ENCODE results near the gene CEP128. TPM values are rescaled to one million over a fixed set of nuclear protein-coding genes. Genes with fewer than 3 reads are reported as not detected.

The CEP128 gene
- polyA plus RNA-seq, 4 donors = 0.22 to 2.2 (median 1.1) TPM

GRCh38 chr14:80585506-80585835 lies 356.1 kb downstream of the CEP128 start:
- DNase-seq (no peak), FAIRE-seq (no peak)
- no peaks in the 10 kb centered on the region for H3K9me3 ChIP-seq (ENCODE audit: control insufficient read depth in 2 of 2, insufficient read depth in 1 of 2, low read depth in 1 of 2, low read length in 1 of 2)
- no peaks in the 10 kb centered on the region for H3K36me3 ChIP-seq (ENCODE audit: control insufficient read depth in 3 of 3, insufficient read depth in 2 of 3, low read depth in 1 of 3, low read length in 3 of 3)
- no peak overlapping the region for H3K4me3 ChIP-seq (ENCODE audit: low read depth in 1 of 3, low read length in 3 of 3)
- no peaks in the 10 kb centered on the region for H3K27me3 ChIP-seq (ENCODE audit: control insufficient read depth in 3 of 3, insufficient read depth in 3 of 3, low read length in 3 of 3)
- H3K27ac ChIP-seq (ENCODE audit: low read depth in 1 of 3, low read length in 2 of 3) = no peak overlapping the region
- peaks cover 0 to 7% (median 2%) of the 10 kb centered on the region in 3 donors for H3K4me1 ChIP-seq (ENCODE audit: control insufficient read depth in 3 of 3, insufficient read depth in 2 of 3, low read depth in 1 of 3, low read length in 2 of 3)
- WGBS, 3 donors = 84 to 93% (median 86%) methylated on average over 1 of the region's 1 CpG

DNA sequence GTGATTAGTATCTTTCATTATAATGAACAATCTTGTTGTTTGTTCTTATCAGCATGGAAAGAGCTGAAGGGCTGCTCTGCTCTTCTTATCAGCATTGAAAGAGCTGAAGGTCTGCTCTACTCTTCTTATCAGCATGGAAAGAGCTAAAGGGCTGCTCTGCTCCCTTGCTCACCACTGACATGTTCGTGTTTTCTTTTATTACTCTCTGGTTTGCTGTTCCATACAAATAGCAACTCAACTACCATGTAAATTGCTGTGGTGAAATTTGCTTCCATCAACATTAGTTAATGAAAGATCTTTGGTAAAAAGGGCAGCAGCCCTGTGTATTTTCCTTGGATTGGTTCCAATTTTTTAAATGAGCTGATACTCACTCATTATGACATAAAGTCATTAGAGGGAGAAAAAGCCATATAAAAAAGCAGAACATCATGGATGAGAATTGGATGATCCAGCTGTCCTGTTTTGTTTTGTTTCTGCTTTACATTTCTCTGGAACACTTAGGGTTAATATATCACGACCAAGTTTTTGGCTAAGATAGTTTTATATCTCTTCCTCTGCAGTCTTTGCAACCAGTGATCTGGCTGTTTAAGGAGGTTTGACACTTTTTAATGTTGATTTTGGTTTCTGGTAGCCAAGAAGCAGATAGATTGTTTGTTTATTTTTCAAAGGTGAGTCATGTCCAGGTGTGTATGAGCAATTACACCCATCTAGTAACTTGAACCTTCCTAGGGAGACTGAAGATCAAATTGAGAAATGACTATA lies 356.6 kb downstream of the CEP128 start:
- Histone ChIP-seq H3K4me1 (ENCODE audit: control insufficient read depth in 3 of 3, insufficient read depth in 2 of 3, low read depth in 1 of 3, low read length in 2 of 3) (peaks cover 0 to 7% (median 2%) of the 10 kb centered on the region in 3 donors), H3K36me3 (ENCODE audit: control insufficient read depth in 3 of 3, insufficient read depth in 2 of 3, low read depth in 1 of 3, low read length in 3 of 3) (no peaks in the 10 kb centered on the region), H3K4me3 (ENCODE audit: low read depth in 1 of 3, low read length in 3 of 3) (no peak overlapping the region), H3K27me3 (ENCODE audit: control insufficient read depth in 3 of 3, insufficient read depth in 3 of 3, low read length in 3 of 3) (no peaks in the 10 kb centered on the region), H3K9me3 (ENCODE audit: control insufficient read depth in 2 of 2, insufficient read depth in 1 of 2, low read depth in 1 of 2, low read length in 1 of 2) (no peaks in the 10 kb centered on the region), H3K27ac (ENCODE audit: low read depth in 1 of 3, low read length in 2 of 3) (peak overlapping the region in 1 of 3 donors; percentile 1)
- 6 to 44% (median 37%) methylated on average over 2 of the region's 2 CpGs for WGBS, 3 donors
- DNase-seq = peak; percentile 30 to 39
- no peak for FAIRE-seq

DNA sequence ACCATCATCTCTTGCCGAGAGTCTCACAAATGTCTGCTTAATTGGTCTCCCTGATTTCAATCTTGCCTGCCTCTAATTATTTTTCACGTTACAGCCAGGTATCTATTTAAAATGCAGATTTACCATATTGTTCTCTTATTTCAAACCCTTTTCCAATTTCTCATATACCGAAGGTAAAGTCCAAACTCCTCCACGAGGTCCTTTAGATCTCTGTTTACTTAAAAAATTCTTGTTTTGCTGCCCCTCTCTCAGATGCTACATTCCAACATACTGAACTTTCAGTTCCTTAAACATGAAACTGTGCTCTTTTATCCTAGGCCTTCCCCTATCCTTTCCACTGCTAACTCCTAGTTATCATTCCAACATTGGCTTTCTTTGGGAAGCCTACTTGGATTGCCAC lies 363.9 kb downstream of the CEP128 start:
- Histone ChIP-seq H3K27me3 (ENCODE audit: control insufficient read depth in 3 of 3, insufficient read depth in 3 of 3, low read length in 3 of 3) (no peaks in the 10 kb centered on the region), H3K4me3 (ENCODE audit: low read depth in 1 of 3, low read length in 3 of 3) (no peak overlapping the region), H3K27ac (ENCODE audit: low read depth in 1 of 3, low read length in 2 of 3) (no peak overlapping the region), H3K9me3 (ENCODE audit: control insufficient read depth in 2 of 2, insufficient read depth in 1 of 2, low read depth in 1 of 2, low read length in 1 of 2) (no peaks in the 10 kb centered on the region), H3K36me3 (ENCODE audit: control insufficient read depth in 3 of 3, insufficient read depth in 2 of 3, low read depth in 1 of 3, low read length in 3 of 3) (no peaks in the 10 kb centered on the region), H3K4me1 (ENCODE audit: control insufficient read depth in 3 of 3, insufficient read depth in 2 of 3, low read depth in 1 of 3, low read length in 2 of 3) (no peaks in the 10 kb centered on the region)
- DNase-seq = no peak
- WGBS, 3 donors = 74 to 85% (median 81%) methylated on average over 4 of the region's 4 CpGs
- FAIRE-seq = no peak

DNA sequence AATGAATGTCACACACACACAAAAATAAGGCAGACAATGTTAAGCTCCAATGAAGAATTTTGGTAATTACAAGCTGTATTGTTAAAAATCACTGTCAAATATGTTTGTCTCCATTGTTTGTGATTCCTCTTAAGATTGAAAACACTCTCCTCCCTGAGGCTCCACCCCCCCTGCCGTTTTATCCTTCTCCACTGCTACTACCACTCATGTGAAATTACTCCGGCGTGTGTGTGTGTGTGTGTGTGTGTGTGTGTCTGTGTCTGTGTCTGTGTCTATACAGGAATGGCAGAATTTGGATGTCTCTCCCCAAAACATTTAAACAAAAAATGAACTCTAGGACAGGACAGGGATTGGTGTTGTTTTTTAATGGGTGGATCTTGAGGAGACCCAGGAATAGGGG lies 365.1 kb downstream of the CEP128 start:
- no peak for FAIRE-seq

DNA sequence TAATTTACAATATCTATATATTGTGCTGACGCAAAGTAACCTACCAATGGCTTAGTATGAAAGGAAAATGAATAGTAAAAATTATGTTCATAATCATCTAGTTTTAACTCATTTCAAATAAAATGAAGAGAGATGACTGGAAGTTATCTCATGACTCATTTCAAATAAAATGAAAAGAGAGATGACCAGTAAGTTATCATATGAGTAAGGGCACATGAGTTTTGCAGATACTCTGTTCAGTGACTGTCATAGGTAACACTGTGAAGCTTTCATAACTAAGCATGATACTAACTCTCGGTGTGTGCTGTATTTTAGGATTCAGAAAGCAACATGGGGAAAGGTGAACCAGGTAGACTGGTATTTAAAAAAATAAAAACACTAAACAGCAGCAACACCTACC lies 365.8 kb downstream of the CEP128 start:
- WGBS, 3 donors = 86 to 88% (median 86%) methylated on average over 2 of the region's 2 CpGs
- no peaks in the 10 kb centered on the region for H3K36me3 ChIP-seq (ENCODE audit: control insufficient read depth in 3 of 3, insufficient read depth in 2 of 3, low read depth in 1 of 3, low read length in 3 of 3)
- no peak for FAIRE-seq
- no peaks in the 10 kb centered on the region for H3K9me3 ChIP-seq (ENCODE audit: control insufficient read depth in 2 of 2, insufficient read depth in 1 of 2, low read depth in 1 of 2, low read length in 1 of 2)
- H3K27ac ChIP-seq (ENCODE audit: low read depth in 1 of 3, low read length in 2 of 3) = no peak overlapping the region
- DNase-seq = no peak
- no peaks in the 10 kb centered on the region for H3K27me3 ChIP-seq (ENCODE audit: control insufficient read depth in 3 of 3, insufficient read depth in 3 of 3, low read length in 3 of 3)
- H3K4me1 ChIP-seq (ENCODE audit: control insufficient read depth in 3 of 3, insufficient read depth in 2 of 3, low read depth in 1 of 3, low read length in 2 of 3) = no peaks in the 10 kb centered on the region
- H3K4me3 ChIP-seq (ENCODE audit: low read depth in 1 of 3, low read length in 3 of 3) = no peak overlapping the region

More for the DNA sequence above, 365.1 kb downstream of the CEP128 start:
- no peaks in the 10 kb centered on the region for H3K27me3 ChIP-seq (ENCODE audit: control insufficient read depth in 3 of 3, insufficient read depth in 3 of 3, low read length in 3 of 3)
- DNase-seq = no peak
- 72 to 81% (median 74%) methylated on average over 3 of the region's 3 CpGs for WGBS, 3 donors
- no peaks in the 10 kb centered on the region for H3K4me1 ChIP-seq (ENCODE audit: control insufficient read depth in 3 of 3, insufficient read depth in 2 of 3, low read depth in 1 of 3, low read length in 2 of 3)
- no peaks in the 10 kb centered on the region for H3K36me3 ChIP-seq (ENCODE audit: control insufficient read depth in 3 of 3, insufficient read depth in 2 of 3, low read depth in 1 of 3, low read length in 3 of 3)
- no peaks in the 10 kb centered on the region for H3K9me3 ChIP-seq (ENCODE audit: control insufficient read depth in 2 of 2, insufficient read depth in 1 of 2, low read depth in 1 of 2, low read length in 1 of 2)
- no peak overlapping the region for H3K27ac ChIP-seq (ENCODE audit: low read depth in 1 of 3, low read length in 2 of 3)
- H3K4me3 ChIP-seq (ENCODE audit: low read depth in 1 of 3, low read length in 3 of 3) = no peak overlapping the region

GRCh38 chr14:80572666-80573065 lies 368.9 kb downstream of the CEP128 start:
- no peak for FAIRE-seq
- WGBS, 3 donors = 95 to 98% (median 97%) methylated on average over 6 of the region's 6 CpGs

DNA sequence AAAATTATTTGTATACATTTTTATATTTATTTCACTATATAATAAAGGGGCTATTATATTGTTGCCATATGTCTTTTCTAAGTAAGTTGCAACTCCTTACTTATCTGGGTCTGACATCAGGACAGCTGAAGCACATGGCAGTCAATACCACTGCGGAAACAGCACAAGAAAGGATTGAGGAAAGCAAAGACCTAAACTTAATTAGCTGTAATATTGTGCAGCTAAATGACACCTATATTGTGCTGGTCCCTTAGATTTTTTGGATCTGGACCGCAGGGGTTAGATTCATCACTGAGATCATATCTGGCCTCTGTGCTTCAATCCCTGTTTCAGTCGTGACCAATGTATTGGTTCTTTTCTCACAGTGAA lies 370.6 kb downstream of the CEP128 start:
- FAIRE-seq = no peak
- DNase-seq = no peak
- no peak overlapping the region for H3K27ac ChIP-seq (ENCODE audit: low read depth in 1 of 3, low read length in 2 of 3)
- H3K27me3 ChIP-seq (ENCODE audit: control insufficient read depth in 3 of 3, insufficient read depth in 3 of 3, low read length in 3 of 3) = no peaks in the 10 kb centered on the region
- H3K4me1 ChIP-seq (ENCODE audit: control insufficient read depth in 3 of 3, insufficient read depth in 2 of 3, low read depth in 1 of 3, low read length in 2 of 3) = no peaks in the 10 kb centered on the region
- H3K36me3 ChIP-seq (ENCODE audit: control insufficient read depth in 3 of 3, insufficient read depth in 2 of 3, low read depth in 1 of 3, low read length in 3 of 3) = no peaks in the 10 kb centered on the region
- WGBS, 3 donors = 93 to 95% (median 94%) methylated on average over 3 of the region's 3 CpGs
- H3K4me3 ChIP-seq (ENCODE audit: low read depth in 1 of 3, low read length in 3 of 3) = no peak overlapping the region
- H3K9me3 ChIP-seq (ENCODE audit: control insufficient read depth in 2 of 2, insufficient read depth in 1 of 2, low read depth in 1 of 2, low read length in 1 of 2) = no peaks in the 10 kb centered on the region

More at GRCh38 chr14:80572666-80573065, 368.9 kb downstream of the CEP128 start:
- Histone ChIP-seq H3K9me3 (ENCODE audit: control insufficient read depth in 2 of 2, insufficient read depth in 1 of 2, low read depth in 1 of 2, low read length in 1 of 2) (no peaks in the 10 kb centered on the region), H3K36me3 (ENCODE audit: control insufficient read depth in 3 of 3, insufficient read depth in 2 of 3, low read depth in 1 of 3, low read length in 3 of 3) (no peaks in the 10 kb centered on the region), H3K4me3 (ENCODE audit: low read depth in 1 of 3, low read length in 3 of 3) (no peak overlapping the region), H3K27ac (ENCODE audit: low read depth in 1 of 3, low read length in 2 of 3) (no peak overlapping the region), H3K4me1 (ENCODE audit: control insufficient read depth in 3 of 3, insufficient read depth in 2 of 3, low read depth in 1 of 3, low read length in 2 of 3) (no peaks in the 10 kb centered on the region), H3K27me3 (ENCODE audit: control insufficient read depth in 3 of 3, insufficient read depth in 3 of 3, low read length in 3 of 3) (no peaks in the 10 kb centered on the region)
- DNase-seq = no peak

DNA sequence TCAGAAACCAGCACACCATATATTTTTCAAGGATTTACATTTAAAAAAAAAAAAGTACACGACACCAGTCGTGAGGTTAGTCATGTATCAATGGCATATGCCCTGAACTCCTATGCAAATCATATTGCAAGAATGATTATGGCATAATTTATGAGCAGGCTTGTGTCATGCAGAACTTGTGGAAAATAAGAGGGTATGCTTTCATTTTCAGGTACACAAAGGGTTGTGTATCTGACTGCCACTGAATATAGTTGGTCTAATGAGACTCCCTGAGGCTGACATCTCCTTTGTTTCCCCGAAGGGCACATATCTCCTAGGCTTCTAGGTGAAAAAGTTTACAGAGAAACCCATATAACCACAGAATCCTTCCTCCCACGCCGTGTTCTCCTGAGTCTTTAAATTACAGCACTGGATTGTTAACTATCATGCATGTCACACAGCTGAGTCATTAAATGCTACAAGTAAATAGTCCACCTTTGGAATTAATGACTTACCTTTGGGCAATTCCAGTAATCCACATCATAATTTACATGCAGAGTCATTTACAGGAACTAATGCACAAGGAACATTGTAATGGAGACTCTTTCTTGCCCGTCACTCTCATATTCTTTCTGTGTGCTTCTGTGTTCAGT lies 373.5 kb downstream of the CEP128 start:
- Histone ChIP-seq H3K36me3 (ENCODE audit: control insufficient read depth in 3 of 3, insufficient read depth in 2 of 3, low read depth in 1 of 3, low read length in 3 of 3) (no peaks in the 10 kb centered on the region), H3K4me3 (ENCODE audit: low read depth in 1 of 3, low read length in 3 of 3) (no peak overlapping the region), H3K4me1 (ENCODE audit: control insufficient read depth in 3 of 3, insufficient read depth in 2 of 3, low read depth in 1 of 3, low read length in 2 of 3) (no peaks in the 10 kb centered on the region), H3K9me3 (ENCODE audit: control insufficient read depth in 2 of 2, insufficient read depth in 1 of 2, low read depth in 1 of 2, low read length in 1 of 2) (no peaks in the 10 kb centered on the region), H3K27ac (ENCODE audit: low read depth in 1 of 3, low read length in 2 of 3) (peak overlapping the region in 1 of 3 donors; percentile 24), H3K27me3 (ENCODE audit: control insufficient read depth in 3 of 3, insufficient read depth in 3 of 3, low read length in 3 of 3) (no peaks in the 10 kb centered on the region)
- no peak for FAIRE-seq
- peak; percentile 39 to 50 for DNase-seq
- WGBS, 3 donors = 57 to 82% (median 78%) methylated on average over 6 of the region's 6 CpGs

Measured in small intestine (tissue), 7 donors.